Activated CD8-positive, alpha-beta T cell treated with anti-CD3 and anti-CD28 coated beads for 36 hours (primary cell): ENCODE results near the gene MCC. TPM values are rescaled to one million over a fixed set of nuclear protein-coding genes. Genes with fewer than 3 reads are reported as not detected.

Experiments
- ATAC-seq: fragments of 200-7000 bp; cut with Tn5 transposase; one replicate; pipeline ENCODE4 v1.10.0; 2021; ENCODE audit warnings: mild to moderate bottlenecking, moderate library complexity
- CTCF ChIA-PET: fragments of 350-600 bp; sonication (Branson Sonifier 250); formaldehyde crosslinking; loops from one replicate; lab custom pipeline; 2021; ENCODE audit warnings: antibody characterized with exemption; lab: Charles Lee
- POLR2A ChIA-PET: fragments of 350-600 bp; sonication (Branson Sonifier 250); formaldehyde crosslinking; loops from one replicate; lab custom pipeline; 2021; ENCODE audit warnings: antibody characterized with exemption; lab: Charles Lee
- DNase-seq: peaks from one replicate; pipeline ENCODE4 v3.0.0-alpha.2; 2020
- H3K27ac Mint-ChIP-seq: one replicate; pipeline ENCODE4 v1.8.0; 2021; ENCODE audit warnings: mild to moderate bottlenecking, mixed read lengths
- H3K27me3 Mint-ChIP-seq: one replicate; pipeline ENCODE4 v1.8.0; 2021; ENCODE audit warnings: mixed read lengths
- H3K36me3 Mint-ChIP-seq: one replicate; pipeline ENCODE4 v1.8.0; 2021; ENCODE audit warnings: low read depth, mixed read lengths
- H3K4me1 Mint-ChIP-seq: one replicate; pipeline ENCODE4 v1.8.0; 2021; ENCODE audit warnings: low read depth, mixed read lengths
- H3K4me3 Mint-ChIP-seq: one replicate; pipeline ENCODE4 v1.8.0; 2021; ENCODE audit warnings: mild to moderate bottlenecking, moderate library complexity, mixed read lengths
- H3K9me3 Mint-ChIP-seq: one replicate; pipeline ENCODE4 v1.8.0; 2021; ENCODE audit warnings: mixed read lengths
- CTCF ChIP-seq: fragments of 200-600 bp; IDR thresholded peaks from one replicate; pipeline ENCODE4 v1.8.0; 2022; ENCODE audit warnings: antibody characterized with exemption, mild to moderate bottlenecking
- intact Hi-C: fragments of 100-400 bp; cut with micrococcal nuclease; formaldehyde crosslinking; loops from one replicate; pipeline ENCODE4 v1.10.0; 2022
- total RNA-seq, 2 experiments: library from RNA; stranded (reverse); gene quantifications; one replicate each; pipeline ENCODE4 v1.2.3, GENCODE V29; 2021

MCC gene
- total RNA-seq, 2 experiments from 2014 or later = 4.9 to 5.4 TPM

GRCh38 chr5:113089653-113090335, 398.5 kb downstream of the MCC start:
- H3K27ac Mint-ChIP-seq = no peak overlapping the region
- ChIA-PET POLR2A (interaction anchor here (0.6 kb wide), 1 partner anchor 12 kb away, joined by 3 read pairs; no protein-coding TSS in a partner anchor), CTCF (interaction anchor here (0.9 to 2.1 kb wide), 9 partner anchors 9 to 241 kb away, joined by 3 to 11 read pairs (median 3); no protein-coding TSS in a partner anchor)
- H3K9me3 Mint-ChIP-seq = no peaks in the 10 kb centered on the region
- no peak for ATAC-seq
- TF ChIP-seq CTCF = no peak
- H3K4me3 Mint-ChIP-seq = no peak overlapping the region
- H3K4me1 Mint-ChIP-seq = peaks cover 17% of the 10 kb centered on the region
- no peaks in the 10 kb centered on the region for H3K36me3 Mint-ChIP-seq
- H3K27me3 Mint-ChIP-seq = no peaks in the 10 kb centered on the region
- intact Hi-C loops = no loop called here
- no peak for DNase-seq

- ATAC-seq = no peak
Measured at GRCh38 chr5:113087976-113088514, 400.2 kb downstream of the MCC start.

GRCh38 chr5:113085880-113086409, 402.3 kb downstream of the MCC start:
- intact Hi-C loops = no loop called here
- Mint-ChIP-seq H3K4me3 (no peak overlapping the region), H3K27me3 (no peaks in the 10 kb centered on the region), H3K4me1 (peaks cover 13% of the 10 kb centered on the region), H3K27ac (no peak overlapping the region), H3K36me3 (no peaks in the 10 kb centered on the region), H3K9me3 (no peaks in the 10 kb centered on the region)
- POLR2A ChIA-PET = no interaction called here
- CTCF ChIA-PET = interaction anchor here (1.2 kb wide), 1 partner anchor 90 kb away, joined by 3 read pairs; no protein-coding TSS in a partner anchor
- TF ChIP-seq CTCF = no peak
- DNase-seq = no peak
- ATAC-seq = no peak

More at GRCh38 chr5:113087976-113088514, 400.2 kb downstream of the MCC start:
- DNase-seq = no peak
- H3K4me3 Mint-ChIP-seq = no peak overlapping the region
- no peak overlapping the region for H3K27ac Mint-ChIP-seq
- no peaks in the 10 kb centered on the region for H3K36me3 Mint-ChIP-seq
- ChIA-PET POLR2A (no interaction called here), CTCF (no interaction called here)
- TF ChIP-seq CTCF = no peak
- no peaks in the 10 kb centered on the region for H3K9me3 Mint-ChIP-seq
- intact Hi-C loops = no loop called here
- peaks cover 17% of the 10 kb centered on the region for H3K4me1 Mint-ChIP-seq
- H3K27me3 Mint-ChIP-seq = no peaks in the 10 kb centered on the region

GRCh38 chr5:113085084-113085414, 403.2 kb downstream of the MCC start:
- intact Hi-C loops = no loop called here
- DNase-seq = no peak
- Mint-ChIP-seq H3K4me3 (no peak overlapping the region), H3K36me3 (no peaks in the 10 kb centered on the region), H3K27ac (no peak overlapping the region), H3K27me3 (no peaks in the 10 kb centered on the region), H3K4me1 (peaks cover 4% of the 10 kb centered on the region), H3K9me3 (no peaks in the 10 kb centered on the region)
- ChIA-PET CTCF (interaction anchor here (1.2 to 2.0 kb wide), 2 partner anchors 11 to 89 kb away, joined by 3 to 10 read pairs; no protein-coding TSS in a partner anchor), POLR2A (no interaction called here)
- no peak for ATAC-seq
- TF ChIP-seq CTCF = no peak
